ENCODE measurements around the gene IPPK. TPM values are rescaled to one million over a fixed set of nuclear protein-coding genes. Genes with fewer than 3 reads are reported as not detected.
A peak's percentile ranks its signal among the peaks of the same experiment; 100 is the strongest.

The IPPK gene
- total RNA-seq, 4 donors from 2014 or later = 49.2 to 71.5 (median 54.4) TPM

GRCh38 chr9:92707530-92707929 is 37.6 kb upstream of the IPPK start:
- DNase-seq (ENCODE audit: low spot score in 2 of 2) = no peak
- H3K4me3 ChIP-seq (ENCODE audit: low read depth, poor library complexity, severe bottlenecking) = no peak overlapping the region
- intact Hi-C loops (cut with DNase I; ENCODE audit: low total_unique reads) = no loop called here
- TF ChIP-seq CTCF (IDR thresholded peaks at IDR 0.05) (no peak), POLR2A (IDR thresholded peaks at IDR 0.05) (no peak)

GRCh38 chr9:92706218-92706940 is 36.4 kb upstream of the IPPK start:
- H3K4me3 ChIP-seq (ENCODE audit: low read depth, poor library complexity, severe bottlenecking) = no peak overlapping the region
- WGBS, 2 donors = 44 to 61% methylated on average over 3 of the region's 3 CpGs
- intact Hi-C loops (cut with DNase I; ENCODE audit: low total_unique reads) = no loop called here
- no peak for DNase-seq (ENCODE audit: low spot score in 2 of 2)
- no peak for TF ChIP-seq POLR2A (IDR thresholded peaks at IDR 0.05)
- TF ChIP-seq CTCF (IDR thresholded peaks at IDR 0.05) = no peak

- no peak for TF ChIP-seq POLR2A (IDR thresholded peaks at IDR 0.05)
- TF ChIP-seq CTCF (IDR thresholded peaks at IDR 0.05) = no peak
- DNase-seq (ENCODE audit: low spot score in 2 of 2) = no peak
- 58 to 74% methylated on average over 2 of the region's 2 CpGs for WGBS, 2 donors
- H3K4me3 ChIP-seq (ENCODE audit: low read depth, poor library complexity, severe bottlenecking) = no peak overlapping the region
- intact Hi-C loops (cut with DNase I; ENCODE audit: low total_unique reads) = no loop called here
Observed at GRCh38 chr9:92704528-92704927, 34.6 kb upstream of the IPPK start.

- TF ChIP-seq CTCF (IDR thresholded peaks at IDR 0.05) (no peak), POLR2A (IDR thresholded peaks at IDR 0.05) (no peak)
- 67 to 79% methylated on average over 1 of the region's 1 CpG for WGBS, 2 donors
- no peak overlapping the region for H3K4me3 ChIP-seq (ENCODE audit: low read depth, poor library complexity, severe bottlenecking)
- no peak for DNase-seq (ENCODE audit: low spot score in 2 of 2)
- intact Hi-C loops (cut with DNase I; ENCODE audit: low total_unique reads) = no loop called here
Observed at GRCh38 chr9:92696619-92697018, 26.7 kb upstream of the IPPK start.

GRCh38 chr9:92686954-92687353 is 17.0 kb upstream of the IPPK start:
- no peak for TF ChIP-seq CTCF (IDR thresholded peaks at IDR 0.05)
- no peak for TF ChIP-seq POLR2A (IDR thresholded peaks at IDR 0.05)
- no peak overlapping the region for H3K4me3 ChIP-seq (ENCODE audit: low read depth, poor library complexity, severe bottlenecking)
- intact Hi-C loops (cut with DNase I; ENCODE audit: low total_unique reads) = no loop called here
- WGBS, 2 donors = 83 to 85% methylated on average over 3 of the region's 3 CpGs
- peak in 1 of 2 donors; percentile 71 for DNase-seq (ENCODE audit: low spot score in 2 of 2)

- H3K4me3 ChIP-seq (ENCODE audit: low read depth, poor library complexity, severe bottlenecking) = no peak overlapping the region
- TF ChIP-seq POLR2A (IDR thresholded peaks at IDR 0.05) = no peak
- TF ChIP-seq CTCF (IDR thresholded peaks at IDR 0.05) = no peak
- intact Hi-C loops (cut with DNase I; ENCODE audit: low total_unique reads) = no loop called here
- DNase-seq (ENCODE audit: low spot score in 2 of 2) = peak in 1 of 2 donors; percentile 66
- WGBS, 2 donors = 49 to 55% methylated on average over 5 of the region's 5 CpGs
Observed at GRCh38 chr9:92685022-92685421, 15.1 kb upstream of the IPPK start.

Measured in lower leg skin (tissue), 4 donors.